K562 (cell line): ENCODE measurements around the gene OSCP1. TPM values are rescaled to one million over a fixed set of nuclear protein-coding genes. Genes with fewer than 3 reads are reported as not detected.
A peak's percentile ranks its signal among the peaks of the same experiment; 100 is the strongest.

ENCODE experiments used
- CBFA2T3 ChIP-seq: fragments of 450-650 bp; IDR thresholded peaks from 2 replicates; pipeline ENCODE4 v1.6.1; 2017
- CBX8 ChIP-seq: fragments of 200-600 bp; sonication (generic); IDR thresholded peaks from 2 replicates; pipeline ENCODE4 v1.6.1; 2012; ENCODE audit warnings: borderline replicate concordance, mixed run types, low read depth, mild to moderate bottlenecking, moderate library complexity, mixed read lengths, low read length, control low read depth, inconsistent platforms; ENCODE audit not compliant: poor library complexity, severe bottlenecking; ENCODE audit errors: extremely low read depth
- CUX1 ChIP-seq: fragments of 200-800 bp; sonication (Bioruptor generic); IDR thresholded peaks from 2 replicates; pipeline ENCODE4 v1.6.1; 2016; ENCODE audit warnings: missing genetic modification characterization, missing compliant biosample characterization
- CXXC5 ChIP-seq: fragments of 250-450 bp; sonication (Bioruptor Pico); IDR thresholded peaks from 2 replicates; pipeline ENCODE4 v1.8.0; 2022; ENCODE audit warnings: inconsistent platforms, mild to moderate bottlenecking, moderate library complexity
- FOXA3 ChIP-seq, 2 experiments: fragments of 450-650 bp in 1 of 2; sonication (generic) in 1 of 2; formaldehyde crosslinking; IDR thresholded peaks in 1 of 2; conservative IDR thresholded peaks in 1 of 2; 2 replicates each; pipeline versions ENCODE4 v1.4.0 to v1.8.0; 2020 to 2022; ENCODE audit warnings: mild to moderate bottlenecking in 2 of 2, missing genetic modification reagents in 1 of 2
- NCOA2 ChIP-seq, 2 experiments: fragments of 450-650 bp; IDR thresholded peaks; 2 replicates each; pipeline ENCODE4 v1.6.1; 2018; ENCODE audit warnings: mild to moderate bottlenecking in 2 of 2, moderate library complexity in 1 of 2; ENCODE audit not compliant: partially characterized antibody in 2 of 2
- NR2C1 ChIP-seq, 2 experiments: fragments of 450-650 bp; IDR thresholded peaks; 2 replicates each; pipeline ENCODE4 v1.6.1; 2017; ENCODE audit warnings: mild to moderate bottlenecking in 2 of 2, antibody characterized with exemption in 1 of 2, inconsistent platforms in 1 of 2, missing compliant biosample characterization in 1 of 2, missing genetic modification characterization in 1 of 2
- PHB2 ChIP-seq: fragments of 450-650 bp; IDR thresholded peaks from 2 replicates; pipeline ENCODE4 v1.6.1; 2017; ENCODE audit warnings: low read depth
- RFX5 ChIP-seq: IDR thresholded peaks from 2 replicates; pipeline ENCODE4 v1.6.1; 2011; ENCODE audit warnings: low read depth, mild to moderate bottlenecking, improper control_type of control experiment, low read length
- SIX5 ChIP-seq, 2 experiments: IDR thresholded peaks; 2 replicates each; pipeline ENCODE4 v1.6.1; 2011; ENCODE audit warnings: low read length in 2 of 2, borderline replicate concordance in 1 of 2, low read depth in 1 of 2, mild to moderate bottlenecking in 1 of 2, moderate library complexity in 1 of 2; ENCODE audit not compliant: insufficient read depth in 1 of 2
- STAT6 ChIP-seq: sonication (generic); formaldehyde crosslinking; IDR thresholded peaks from 2 replicates; pipeline ENCODE4 v1.8.1; 2023; ENCODE audit warnings: mild to moderate bottlenecking, missing genetic modification reagents
- TRIM28 ChIP-seq: fragments of 450-650 bp; IDR thresholded peaks from 2 replicates; pipeline ENCODE4 v1.6.1; 2017
- ZBTB17 ChIP-seq: fragments of 450-650 bp; formaldehyde crosslinking; IDR thresholded peaks from 2 replicates; pipeline ENCODE4 v1.4.0; 2020; ENCODE audit warnings: mild to moderate bottlenecking
- ZNF134 ChIP-seq: fragments of 250-450 bp; sonication (Bioruptor Pico); conservative IDR thresholded peaks from 2 replicates; pipeline ENCODE4 v1.4.0; 2020
- ZNF184 ChIP-seq: sonication (generic); formaldehyde crosslinking; IDR thresholded peaks from 2 replicates; pipeline ENCODE4 v1.5.0; 2020; ENCODE audit warnings: missing genetic modification reagents
- ZNF395 ChIP-seq: fragments of 200-800 bp; sonication (Bioruptor generic); IDR thresholded peaks from 2 replicates; pipeline ENCODE4 v1.6.1; 2017; ENCODE audit warnings: missing genetic modification characterization, missing compliant biosample characterization
- ZNF780A ChIP-seq: fragments of 250-450 bp; sonication (Bioruptor Pico); IDR thresholded peaks from 2 replicates; pipeline ENCODE4 v1.5.0; 2021; ENCODE audit warnings: mild to moderate bottlenecking
- polyA plus RNA-seq, 8 experiments: library from polyadenylated mRNA; depleted of rRNA in 4 of 8; stranded (reverse) in 5 of 8; unstranded in 3 of 8; fragments of >200 nt; fragmentation: Nextera tagmentation in 2 of 8; fragmentation: Illumina TruSeq in 1 of 8; extraction: Ambion mirVana in 2 of 8; extraction: Trizol in 1 of 8; gene quantifications; 2 replicates each; pipeline versions ENCODE4 v1.2.1 to v1.2.3, GENCODE V29; 2011 to 2014; ENCODE audit warnings: inconsistent platforms in 1 of 8, missing spikeins in 1 of 8
- total RNA-seq, 7 experiments: library from RNA; depleted of rRNA in 6 of 7; stranded (reverse); fragments of >200 nt in 6 of 7; fragmentation: Illumina TruSeq in 2 of 7; extraction: Trizol in 2 of 7; gene quantifications; 2 replicates each; pipeline versions ENCODE4 v1.2.1 to v1.2.3, GENCODE V29; 2011 to 2021; ENCODE audit warnings: low replicate concordance in 1 of 7

The OSCP1 gene
- total and polyA plus RNA-seq, 9 of the 15 experiments (the other 6 are each of a cell fraction or from before 2014, with no cell fraction given): 0.15 to 0.40 (median 0.33) TPM; not detected in 5

GRCh38 chr1:36411674-36412648 is 38.3 kb downstream of the OSCP1 start (continued):
- TF ChIP-seq TRIM28 (0 out of 2 replicates have a peak, but pooled peaks have one; percentile 37), NR2C1 (IDR thresholded peaks at IDR 0.05) (peak; percentile 67; the same call in 1 of the 2 replicates), NR2C1 (tag; IDR thresholded peaks at IDR 0.05) (no peak), STAT6 (no peak), RFX5 (0 out of 2 replicates have a peak, but pooled peaks have one; percentile 34), PHB2 (no peak), ZNF184 (CRISPR knock-in tag) (no peak), NCOA2 (IDR thresholded peaks at IDR 0.05; ENCODE audit: partially characterized antibody in 2 of 2) (no peak), CXXC5 (CRISPR knock-in tag) (0 out of 2 replicates have a peak, but pooled peaks have one; percentile 25), ZNF134 (CRISPR knock-in tag) (no peak), CBFA2T3 (no peak), SIX5 (IDR thresholded peaks at IDR 0.05; ENCODE audit: borderline replicate concordance in 1 of 2, insufficient read depth in 1 of 2, low read depth in 1 of 2, low read length in 2 of 2) (no peak), ZNF395 (CRISPR knock-in tag) (no peak), CUX1 (no peak), CBX8 (no peak), ZBTB17 (CRISPR knock-in tag) (no peak), ZNF780A (CRISPR knock-in tag) (no peak), FOXA3 (CRISPR knock-in tag; conservative IDR thresholded peaks at IDR 0.05 in 1 of 2, IDR thresholded peaks at IDR 0.05 in 1 of 2) (no peak)
